NCI-H146 treated with DMSO at 0.1 percent for 48 hours (cell line): ENCODE data around the gene E2F1.
A peak's percentile ranks its signal among the peaks of the same experiment; 100 is the strongest.

Experiments used
- DNase-seq: peaks from one replicate; lab custom pipeline; 2025; ENCODE audit not compliant: unreplicated experiment; lab: John Stamatoyannopoulos, UW

The E2F1 gene, protein sequence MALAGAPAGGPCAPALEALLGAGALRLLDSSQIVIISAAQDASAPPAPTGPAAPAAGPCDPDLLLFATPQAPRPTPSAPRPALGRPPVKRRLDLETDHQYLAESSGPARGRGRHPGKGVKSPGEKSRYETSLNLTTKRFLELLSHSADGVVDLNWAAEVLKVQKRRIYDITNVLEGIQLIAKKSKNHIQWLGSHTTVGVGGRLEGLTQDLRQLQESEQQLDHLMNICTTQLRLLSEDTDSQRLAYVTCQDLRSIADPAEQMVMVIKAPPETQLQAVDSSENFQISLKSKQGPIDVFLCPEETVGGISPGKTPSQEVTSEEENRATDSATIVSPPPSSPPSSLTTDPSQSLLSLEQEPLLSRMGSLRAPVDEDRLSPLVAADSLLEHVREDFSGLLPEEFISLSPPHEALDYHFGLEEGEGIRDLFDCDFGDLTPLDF

DNA sequence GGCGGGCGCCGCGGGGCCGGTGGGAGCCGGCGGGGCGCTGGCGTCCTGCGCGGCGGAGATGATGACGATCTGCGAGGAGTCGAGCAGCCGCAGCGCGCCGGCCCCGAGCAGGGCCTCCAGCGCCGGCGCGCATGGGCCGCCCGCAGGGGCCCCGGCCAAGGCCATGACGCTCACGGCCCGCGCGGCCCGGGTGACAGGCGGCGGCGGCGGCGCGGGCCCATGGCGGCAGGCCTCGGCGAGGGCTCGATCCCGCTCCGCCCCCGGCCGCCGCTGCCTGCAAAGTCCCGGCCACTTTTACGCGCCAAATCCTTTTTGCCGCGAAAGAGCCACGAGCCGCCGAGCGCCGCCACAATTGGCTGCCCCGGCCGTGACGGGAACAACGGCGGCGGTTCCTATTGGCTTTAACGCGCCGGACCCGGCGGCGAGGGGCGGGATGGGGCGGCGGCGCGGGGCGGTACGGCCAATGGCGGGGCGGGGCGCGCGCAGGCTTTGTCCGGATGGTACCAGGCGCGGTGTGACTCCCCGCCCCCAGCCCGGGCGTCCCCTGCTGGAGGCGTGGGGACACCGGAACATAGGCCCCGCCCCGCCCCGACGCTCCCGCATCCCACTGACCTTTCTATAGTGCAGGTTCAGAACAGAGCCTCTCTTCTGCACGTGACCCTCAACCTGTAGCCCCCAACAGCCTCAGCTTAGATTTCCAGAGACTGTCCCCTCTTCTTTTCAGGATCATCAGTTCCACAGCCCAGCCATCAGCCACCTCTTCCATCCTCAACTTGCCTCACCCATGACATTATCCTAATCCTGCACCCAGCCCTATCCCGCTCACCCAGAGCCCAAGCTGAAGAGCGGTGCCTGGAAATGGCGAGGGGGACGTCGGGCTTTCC, at the start of gene E2F1:
Gene E2F1 (minus strand): TSS at position 286 of the 884 bp plus-strand sequence. CDS start 121 bp downstream, at position 165.
- peak; percentile 97 for DNase-seq

DNA sequence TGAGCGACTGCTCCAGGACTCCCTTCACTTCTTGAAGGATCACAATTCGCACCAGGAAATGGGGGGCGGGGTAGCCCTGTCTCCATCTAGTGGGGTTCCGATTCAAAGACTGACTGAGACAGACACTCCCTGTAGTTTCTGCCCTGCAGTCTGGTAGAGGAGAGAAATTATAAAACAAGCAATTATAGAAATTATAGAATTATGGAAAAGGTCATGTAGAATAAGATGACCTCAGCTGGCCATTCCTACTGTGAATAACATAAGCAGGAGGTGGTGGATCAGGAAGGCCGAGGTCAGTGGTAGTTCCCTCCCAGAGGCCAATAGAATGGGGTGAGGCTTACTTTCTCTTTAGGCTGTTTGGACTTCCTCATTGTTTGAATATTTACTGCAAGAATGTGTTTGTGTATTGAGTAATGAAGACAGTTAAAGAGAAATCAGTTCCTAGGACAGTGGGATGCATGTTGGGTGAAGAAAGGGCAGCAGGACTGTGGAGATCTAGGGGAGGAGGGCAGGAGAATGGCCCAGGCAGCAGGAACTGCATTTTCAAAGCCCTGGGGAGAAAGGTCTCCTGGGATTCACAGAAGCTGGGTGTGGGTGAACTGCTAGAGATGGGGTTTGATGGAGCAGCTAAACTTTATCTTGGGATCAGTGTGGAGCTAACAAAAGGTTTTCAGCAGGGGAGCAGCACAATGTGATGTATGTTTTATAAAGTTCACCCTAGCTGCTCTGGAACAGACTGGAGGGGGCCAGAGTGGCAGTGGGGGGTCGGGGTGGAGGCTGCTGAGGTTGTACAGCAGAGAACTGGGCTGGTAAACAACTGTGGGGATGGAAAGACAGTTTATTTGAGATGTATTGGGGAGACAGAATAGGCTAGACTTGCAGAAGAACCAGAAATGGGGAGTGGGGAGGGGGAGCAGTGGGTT, 47.7 kb upstream of the E2F1 start:
- DNase-seq = no peak

DNA sequence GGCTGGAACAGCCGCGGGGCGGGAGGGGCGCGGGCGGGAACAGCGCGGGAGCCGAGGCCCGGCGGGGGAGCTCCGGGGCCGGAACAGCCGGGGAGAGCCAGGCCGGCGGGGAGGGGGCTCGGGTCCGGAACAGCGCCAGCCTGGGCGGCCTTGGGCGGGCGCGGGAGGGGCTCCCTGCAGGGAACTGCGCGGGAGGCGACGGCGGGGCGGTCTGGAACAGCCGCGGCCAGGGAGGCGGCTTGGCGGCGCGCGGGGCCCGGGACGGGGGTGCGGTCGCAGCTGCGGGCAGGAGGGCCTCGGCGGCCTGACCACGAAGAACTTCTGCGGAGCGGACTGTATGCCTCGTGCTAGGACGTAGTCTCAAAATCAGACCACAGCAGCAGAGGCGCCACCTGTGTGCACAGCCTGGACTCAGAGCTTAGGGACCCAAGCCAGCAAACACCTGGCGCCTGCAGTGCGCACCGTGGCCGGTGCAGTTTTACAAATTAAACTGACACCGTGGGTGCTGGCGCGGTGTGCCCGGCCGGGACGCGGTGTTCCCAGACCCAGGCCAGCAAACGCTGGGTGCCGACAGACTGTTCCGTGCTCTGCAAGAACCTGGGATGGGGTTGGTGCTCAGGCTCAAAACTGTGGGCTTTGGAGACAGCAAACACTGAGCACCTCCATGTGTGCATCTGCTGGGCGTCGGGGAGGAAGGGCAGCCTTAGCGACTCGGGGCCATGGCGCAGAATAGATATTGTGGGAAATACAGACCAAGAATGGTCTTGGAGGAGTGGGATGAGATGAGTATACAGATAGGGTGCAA, 46.2 kb upstream of the E2F1 start:
- DNase-seq = peak; percentile 85

DNA sequence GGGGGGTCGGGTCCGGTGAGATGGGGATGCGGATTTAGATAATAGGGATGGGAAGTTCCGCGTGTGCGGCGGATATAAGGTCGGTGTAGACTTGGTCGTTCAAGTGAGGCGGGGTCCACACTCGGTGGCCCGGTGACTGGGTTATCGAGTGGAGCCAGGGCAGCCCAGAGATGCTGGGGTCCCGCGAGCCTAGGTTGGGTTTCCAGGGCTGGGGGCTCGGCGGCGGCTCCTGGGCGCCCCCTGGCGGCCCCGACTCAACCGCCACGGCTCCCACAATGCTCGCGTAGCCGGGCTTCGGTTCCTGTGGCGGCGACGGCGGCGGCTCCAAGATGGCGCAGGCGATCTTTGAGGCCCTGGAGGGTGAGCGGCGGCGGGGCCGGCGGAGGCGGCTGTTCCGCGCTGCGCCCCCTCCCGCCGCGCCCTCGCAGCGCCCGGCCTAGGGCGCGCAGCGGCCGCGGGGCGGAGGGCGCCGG, 45.5 kb upstream of the E2F1 start, which contains the start of gene ZNF341:
Gene ZNF341 (plus strand): TSS at position 304 of the 473 bp plus-strand sequence. CDS start 26 bp downstream, at position 330.
- DNase-seq = peak; percentile 85

DNA sequence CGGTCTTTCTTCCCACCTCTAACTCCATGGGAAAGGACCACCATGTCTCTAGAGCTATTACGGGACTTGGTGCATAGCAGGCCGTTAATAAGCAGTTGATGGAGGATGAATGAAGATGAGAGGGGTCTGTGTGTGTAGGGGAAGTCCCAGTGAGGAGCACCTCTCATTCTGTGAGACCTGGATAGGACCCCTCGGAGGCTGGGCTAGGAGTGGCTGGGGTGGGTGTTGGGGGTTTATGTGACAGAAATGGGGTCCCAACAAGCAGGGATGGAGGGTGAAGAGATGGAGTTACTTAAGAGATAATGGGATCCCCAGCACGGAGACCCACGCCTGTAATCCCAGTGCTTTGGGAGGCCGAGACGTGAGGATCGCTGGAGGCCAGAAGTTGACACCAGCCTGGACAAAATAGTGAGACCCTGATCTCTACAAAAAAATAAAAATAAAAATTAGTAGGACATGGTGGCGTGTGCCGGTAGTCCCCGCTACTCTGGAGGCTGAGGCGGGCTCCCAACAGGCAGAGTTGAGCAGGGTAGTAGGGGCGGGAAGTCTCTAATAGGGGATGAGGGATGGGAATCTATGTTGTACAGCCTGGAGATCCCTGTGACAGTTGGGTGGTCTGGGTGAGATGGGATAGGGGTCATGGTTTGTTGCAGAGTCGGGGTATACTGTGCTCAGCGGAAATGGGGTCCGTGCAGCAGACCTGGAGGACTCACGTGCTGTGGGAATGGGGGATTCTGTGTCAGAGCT, 44.9 kb upstream of the E2F1 start:
- DNase-seq = no peak

DNA sequence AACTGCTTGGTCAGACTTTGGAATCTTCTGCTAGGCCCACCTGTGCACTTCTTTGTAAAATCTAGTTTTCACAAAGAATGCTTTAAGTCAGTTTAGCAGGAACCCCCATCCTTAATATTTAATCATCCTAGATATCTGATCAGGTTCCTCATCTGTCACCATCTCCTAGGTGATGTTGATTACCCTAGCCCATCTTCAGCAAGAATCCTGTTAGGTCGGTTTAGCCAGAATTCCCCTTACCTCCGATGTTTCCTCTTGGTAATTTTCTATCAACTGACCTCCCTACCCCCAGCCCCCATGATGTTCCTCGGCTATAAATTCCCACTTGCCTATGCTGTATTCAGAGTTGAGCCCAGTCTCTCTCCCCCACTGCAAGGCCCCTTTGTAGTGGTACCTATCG, 42.9 kb upstream of the E2F1 start:
- no peak for DNase-seq

DNA sequence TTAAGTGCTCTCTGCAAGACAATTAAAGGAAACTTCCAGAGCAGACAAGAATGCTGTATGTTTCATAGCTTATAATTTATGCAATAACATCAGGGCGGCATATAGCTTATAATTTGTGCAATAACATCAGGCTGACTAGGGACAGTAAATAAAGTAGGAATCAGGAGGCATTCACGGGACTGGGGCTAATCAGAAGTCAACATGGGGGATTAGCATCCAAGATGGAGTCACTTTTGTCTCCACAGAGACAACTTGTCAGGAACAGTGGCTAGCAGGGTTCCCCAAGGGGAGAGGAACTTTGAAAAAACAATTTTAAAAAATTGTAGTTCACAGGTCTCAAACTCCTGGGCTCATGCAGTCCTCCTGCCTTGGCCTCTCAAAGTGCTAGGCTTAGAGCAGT, 42.3 kb upstream of the E2F1 start:
- DNase-seq = no peak

DNA sequence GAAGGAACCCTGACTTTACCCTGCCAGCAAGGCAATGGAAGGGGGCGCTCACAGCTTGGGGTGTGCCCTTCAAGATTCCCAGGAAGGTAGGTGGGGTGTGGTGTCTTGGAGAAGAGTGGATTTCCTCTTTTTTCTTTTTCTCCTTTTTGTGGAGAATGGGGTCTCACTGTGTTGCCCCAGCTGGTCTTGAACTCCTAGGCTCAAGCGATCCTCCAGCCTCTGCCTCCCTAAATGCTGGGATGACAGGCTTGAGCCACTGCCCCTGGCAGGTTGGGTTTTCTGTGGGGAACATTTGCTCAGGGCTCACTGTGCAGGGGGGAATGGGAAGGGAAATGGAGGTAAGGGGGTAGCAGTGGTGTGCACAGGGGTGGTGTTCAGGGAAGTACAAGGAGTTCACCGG, 41.6 kb upstream of the E2F1 start:
- DNase-seq = no peak

DNA sequence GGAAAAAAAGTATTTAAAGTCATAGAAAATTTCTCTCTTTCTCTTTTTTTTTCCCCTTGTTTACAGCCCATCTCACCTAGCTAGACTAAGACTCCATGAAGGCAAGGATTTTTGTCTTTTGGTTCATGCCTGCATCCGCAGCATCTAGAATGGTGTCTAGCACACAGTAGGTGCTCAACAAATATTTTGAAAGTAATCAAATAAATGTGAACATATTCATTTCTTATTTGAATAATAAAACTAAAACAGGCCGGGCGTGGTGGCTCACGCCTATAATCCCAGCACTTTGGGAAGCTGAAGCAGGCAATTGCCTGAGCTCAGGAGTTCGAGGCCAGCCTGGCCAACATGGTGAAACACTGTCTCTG, 40.9 kb upstream of the E2F1 start:
- DNase-seq = no peak

DNA sequence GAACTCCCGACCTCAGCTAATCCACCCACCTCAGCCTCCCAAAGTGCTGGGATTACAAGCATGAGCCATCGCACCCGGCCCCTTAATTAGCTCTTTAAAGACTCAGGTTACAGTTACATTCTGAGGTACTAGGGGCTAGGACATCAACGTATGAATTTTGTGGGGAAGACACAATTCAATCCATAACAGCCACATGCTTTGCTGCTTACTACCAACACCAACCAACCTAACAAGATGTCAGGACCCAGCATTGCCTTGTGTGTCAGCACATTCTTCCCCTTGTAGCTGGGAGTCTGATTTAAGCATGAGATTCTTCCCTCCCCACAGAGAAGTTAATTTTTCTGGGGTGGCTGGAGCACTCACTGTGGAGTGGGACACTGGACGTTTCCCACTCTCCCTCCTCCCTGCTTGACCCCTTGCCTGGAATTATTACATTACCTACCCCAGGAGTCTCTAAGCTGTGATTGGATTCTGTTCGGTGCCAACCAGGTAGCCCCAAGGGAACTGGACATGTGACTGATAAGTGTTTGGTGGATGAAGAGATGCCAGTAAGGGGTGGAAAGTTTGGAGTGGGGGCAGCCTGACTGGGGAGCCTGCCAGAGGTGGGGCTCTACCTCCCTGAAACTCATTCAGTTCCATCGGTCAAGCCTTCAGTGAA, 39.6 kb upstream of the E2F1 start:
- DNase-seq = no peak

DNA sequence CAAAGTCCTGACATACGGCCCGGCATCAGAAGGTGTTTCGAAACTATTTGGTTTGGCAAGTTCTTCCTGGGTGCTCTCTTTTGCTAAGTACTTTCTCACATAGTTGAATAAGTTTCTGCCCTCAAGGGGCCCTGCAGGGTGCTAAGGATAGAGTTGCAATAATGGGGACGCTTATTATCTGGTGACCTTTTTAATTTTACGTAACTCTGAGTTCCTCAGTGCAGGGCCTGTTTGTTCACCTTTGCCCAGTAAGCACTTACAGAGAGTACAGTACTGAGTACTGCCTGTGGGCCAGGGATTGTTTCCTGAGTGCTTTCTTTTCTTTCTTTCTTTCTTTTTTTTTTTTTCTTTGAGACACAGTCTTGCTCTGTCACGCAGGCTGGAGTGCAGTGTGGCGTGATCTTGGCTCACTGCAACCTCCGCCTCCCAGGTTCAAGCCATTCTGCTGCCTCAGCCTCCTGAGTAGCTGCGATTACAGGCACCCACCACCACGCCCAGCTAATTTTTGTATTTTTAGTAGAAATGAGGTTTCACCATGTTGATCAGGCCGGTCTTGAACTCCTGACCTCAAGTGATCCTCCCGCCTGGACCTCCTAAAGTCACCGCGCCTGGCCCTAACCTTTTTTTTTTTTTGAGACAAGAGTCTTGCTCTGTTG, 38.4 kb upstream of the E2F1 start:
- no peak for DNase-seq

DNA sequence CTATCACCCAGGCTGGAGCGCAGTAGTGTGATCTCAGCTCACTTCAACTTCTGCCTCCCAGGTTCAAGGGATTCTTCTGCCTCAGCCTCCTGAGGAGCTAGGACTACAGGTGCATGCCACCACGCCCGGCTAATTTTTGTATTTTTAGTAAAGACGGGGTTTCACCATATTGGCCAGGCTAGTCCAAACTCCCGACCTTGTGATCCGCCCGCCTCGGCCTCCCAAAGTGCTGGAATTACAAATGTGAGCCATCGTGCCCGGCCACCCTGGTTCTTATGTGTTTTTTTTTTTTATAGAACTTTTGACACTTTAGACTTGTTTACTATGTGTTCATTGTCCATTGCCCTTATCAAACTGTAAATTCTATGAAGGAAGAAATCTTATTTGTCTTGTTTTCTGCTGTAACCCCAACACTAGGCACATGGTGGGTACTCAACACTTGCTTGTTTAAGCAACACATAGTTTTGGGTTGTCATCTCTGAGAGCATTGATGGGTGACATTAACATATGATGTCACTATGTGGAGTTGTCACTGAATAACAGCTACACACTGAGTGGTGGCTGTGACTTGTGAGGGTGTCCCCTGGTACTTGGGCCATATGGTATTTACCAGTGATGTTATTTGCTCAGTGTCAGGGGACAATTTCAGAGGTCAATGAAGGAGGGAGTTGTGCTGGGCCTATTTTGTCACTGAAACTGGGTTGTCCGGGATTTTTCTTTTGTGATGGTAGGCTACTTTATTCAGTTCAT, 35.4 kb upstream of the E2F1 start:
- DNase-seq = no peak

DNA sequence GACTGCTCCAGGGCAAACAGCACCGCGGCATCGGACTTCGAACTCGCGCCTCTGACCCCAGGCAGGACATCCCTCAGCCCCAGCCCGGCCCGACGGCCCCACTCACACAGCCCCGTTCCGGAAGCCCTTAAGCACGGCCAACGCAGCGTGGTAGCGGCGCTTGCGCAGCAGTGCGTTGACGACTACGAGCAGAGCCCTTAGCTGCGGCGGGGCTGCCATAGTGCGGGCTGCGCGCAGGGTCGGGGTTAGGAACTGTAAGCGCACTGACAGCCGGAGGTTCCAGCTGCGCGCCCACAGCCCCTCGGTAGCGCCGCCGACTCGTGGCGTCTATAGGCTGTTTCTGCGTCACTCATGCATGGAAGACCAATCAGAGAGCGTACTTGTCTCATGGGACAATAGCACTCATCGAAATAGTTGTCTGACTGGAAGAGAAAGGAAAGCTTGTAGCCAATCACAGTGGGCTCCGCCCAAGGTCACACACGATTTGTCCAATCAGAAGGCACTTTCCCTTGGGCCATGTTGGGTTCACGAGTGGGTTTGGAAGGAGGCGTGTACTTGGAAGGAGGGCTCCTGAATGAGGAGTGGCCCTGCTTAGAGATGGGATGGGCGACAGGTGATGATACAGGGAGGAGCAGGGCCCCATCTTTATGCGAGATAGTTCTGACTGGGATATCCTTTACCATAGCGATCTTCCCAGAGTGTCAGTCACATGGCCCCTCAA, 34.0 kb upstream of the E2F1 start, which contains the start of gene PXMP4:
Gene PXMP4 (minus strand): TSS at position 322 of the 721 bp plus-strand sequence. CDS start 103 bp downstream, at position 219.
- peak; percentile 99 for DNase-seq

DNA sequence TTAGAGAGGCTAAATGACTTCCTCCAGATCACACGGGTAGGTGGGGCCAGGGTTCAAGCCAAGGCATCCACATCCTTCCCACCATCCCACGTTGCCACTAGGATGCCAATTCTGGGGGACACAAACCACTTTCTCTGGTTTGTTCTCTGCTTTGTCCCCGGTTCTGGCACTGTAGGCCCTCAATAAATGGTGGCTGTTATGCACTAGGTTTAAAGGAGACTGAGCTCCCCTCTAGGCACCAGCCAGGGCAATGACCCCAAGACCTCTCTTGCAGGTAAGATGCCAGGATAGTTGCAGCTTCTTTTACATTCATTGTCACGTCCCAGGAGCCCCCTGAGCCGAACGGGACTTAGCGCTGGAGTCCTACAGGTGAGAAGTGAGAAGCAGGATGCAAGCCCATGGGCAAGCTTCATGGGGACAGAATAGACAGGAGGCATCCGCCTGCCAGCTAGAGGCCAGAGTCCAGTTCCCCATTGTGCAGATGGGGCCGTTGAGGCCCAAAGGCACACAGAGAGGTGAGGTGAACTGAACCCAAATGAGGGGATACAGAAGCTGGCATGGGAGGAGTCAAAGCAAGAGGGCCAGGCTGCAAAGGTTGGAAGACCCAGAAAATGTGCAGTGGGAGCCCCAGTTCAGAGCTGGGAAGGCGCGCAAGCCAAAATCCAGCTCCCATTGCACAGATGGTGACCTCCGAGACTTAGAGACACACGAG, 33.2 kb upstream of the E2F1 start:
- DNase-seq = no peak

DNA sequence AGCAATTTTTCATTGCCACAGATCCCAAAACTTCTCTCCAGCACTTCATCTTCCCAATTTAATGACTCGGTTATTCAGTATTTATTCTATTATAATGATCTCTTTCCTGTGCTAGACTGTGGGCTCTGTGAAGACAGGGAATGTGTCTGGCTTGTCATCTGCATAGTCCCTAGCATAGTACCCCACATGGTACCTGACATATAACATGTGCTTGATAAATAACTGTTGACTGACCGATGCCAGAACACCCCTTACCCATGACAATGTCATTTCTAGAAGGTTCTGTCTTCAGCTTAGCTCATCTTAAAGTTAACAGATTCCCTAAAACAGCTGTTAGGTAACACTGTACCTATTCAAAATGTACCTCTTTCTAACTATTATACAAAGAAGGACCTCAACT, 30.3 kb upstream of the E2F1 start:
- DNase-seq = no peak

DNA sequence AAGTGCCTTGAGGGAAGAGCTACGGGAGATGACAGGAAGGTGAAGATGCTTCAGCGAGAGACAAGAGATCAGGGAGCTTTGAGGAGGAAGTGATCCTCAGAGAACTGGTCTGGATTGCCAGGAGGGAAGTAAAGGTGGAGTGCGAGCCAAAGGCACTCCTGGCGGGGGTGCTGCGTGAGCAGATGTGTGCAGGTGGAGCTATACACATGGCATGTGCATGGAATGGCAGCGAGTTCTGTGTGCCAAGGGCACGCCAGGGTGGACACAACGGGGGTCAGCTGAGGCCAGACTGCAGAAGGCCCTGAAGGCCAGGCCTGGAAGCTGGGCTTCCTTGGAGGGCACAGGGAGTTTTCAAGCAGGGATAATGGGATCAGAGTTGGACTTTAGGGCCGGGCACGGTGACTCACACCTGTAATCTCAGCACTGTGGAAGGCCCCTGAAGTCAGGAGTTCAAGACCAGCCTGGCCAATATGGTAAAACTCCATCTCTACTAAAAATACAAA, 27.7 kb upstream of the E2F1 start:
- DNase-seq = no peak
